ENCODE data around the gene PCDHA5.
"Not testable (repeated sequence)": the region's sequence is repeated elsewhere in the genome, so short reads cannot be mapped to it uniquely, and the experiment has no call there.

The PCDHA5 gene

GRCh38 chr5:140821375-140822280 lies at the start of gene PCDHA5:
Gene PCDHA5 (plus strand): TSS chr5:140821613.
- no peak within 1 kb of the TSS for H3K27ac ChIP-seq
- peak; percentile 92 for TF ChIP-seq CTCF (conservative IDR thresholded peaks at IDR 0.05)
- no peak for TF ChIP-seq ZFX (IDR thresholded peaks at IDR 0.05)

- TF ChIP-seq ZFX (IDR thresholded peaks at IDR 0.05) (no peak), CTCF (conservative IDR thresholded peaks at IDR 0.05) (no peak)
- no peak overlapping the region for H3K27ac ChIP-seq
These were observed 40.9 kb upstream of the PCDHA5 start for GRCh38 chr5:140780512-140780911.

GRCh38 chr5:140785905-140786686 lies 35.3 kb upstream of the PCDHA5 start, which contains the start of gene PCDHA1:
Gene PCDHA1 (plus strand): TSS chr5:140786140.
- no peak within 1 kb of the TSS for H3K27ac ChIP-seq
- TF ChIP-seq CTCF (conservative IDR thresholded peaks at IDR 0.05) (peak; percentile 45), ZFX (IDR thresholded peaks at IDR 0.05) (no peak)

GRCh38 chr5:140787422-140787821 lies 34.0 kb upstream of the PCDHA5 start:
- not testable (repeated sequence) for H3K27ac ChIP-seq

GRCh38 chr5:140787849-140788504 lies 33.4 kb upstream of the PCDHA5 start:
- not testable (repeated sequence) for H3K27ac ChIP-seq

- H3K27ac ChIP-seq: no peak overlapping the region
- TF ChIP-seq CTCF (conservative IDR thresholded peaks at IDR 0.05) (no peak), ZFX (IDR thresholded peaks at IDR 0.05) (no peak)
These were observed 30.3 kb upstream of the PCDHA5 start for GRCh38 chr5:140791089-140791488.

- H3K27ac ChIP-seq: no peak within 1 kb of the TSS
- TF ChIP-seq ZFX (IDR thresholded peaks at IDR 0.05) (no peak), CTCF (conservative IDR thresholded peaks at IDR 0.05) (no peak)
These were observed 26.7 kb upstream of the PCDHA5 start, which contains the start of gene PCDHA2 for GRCh38 chr5:140794595-140795258. Gene PCDHA2 (plus strand): TSS chr5:140794852.
